MM.1S (cell line): ENCODE measurements around the gene BLM.

Experiments
- DNase-seq: peaks from one replicate; pipeline ENCODE4 v3.0.0-alpha.2; 2015
- H2AFZ ChIP-seq: fragments of 300-600 bp; sonication (generic); 2 replicates; pipeline ENCODE4 v1.6.0; 2016; ENCODE audit warnings: antibody characterized with exemption, low read length
- H3F3A ChIP-seq: fragments of 300-600 bp; sonication (generic); 2 replicates; pipeline ENCODE4 v1.6.1; 2016; ENCODE audit warnings: mild to moderate bottlenecking, antibody characterized with exemption, low read length, moderate library complexity, mixed read lengths; ENCODE audit not compliant: insufficient read depth
- H3K27ac ChIP-seq: fragments of 300-600 bp; sonication (generic); 2 replicates; pipeline ENCODE4 v1.5.1; 2016; ENCODE audit warnings: mild to moderate bottlenecking, low read length
- H3K27me3 ChIP-seq: fragments of 300-600 bp; sonication (generic); replicated peaks from 2 replicates; pipeline ENCODE4 v1.6.0; 2016; ENCODE audit warnings: low read length; ENCODE audit not compliant: insufficient read depth
- H3K36me3 ChIP-seq: fragments of 300-600 bp; sonication (generic); replicated peaks from 2 replicates; pipeline ENCODE4 v1.6.1; 2016; ENCODE audit warnings: mild to moderate bottlenecking, low read length, mixed read lengths; ENCODE audit not compliant: insufficient read depth
- H3K4me1 ChIP-seq: fragments of 300-600 bp; sonication (generic); 2 replicates; pipeline ENCODE4 v1.6.1; 2016; ENCODE audit warnings: low read length, mixed read lengths
- H3K4me2 ChIP-seq: fragments of 300-600 bp; sonication (generic); 2 replicates; pipeline ENCODE4 v1.6.0; 2016; ENCODE audit warnings: low read depth, low read length
- H3K4me3 ChIP-seq: fragments of 300-600 bp; sonication (generic); 2 replicates; pipeline ENCODE4 v1.5.1; 2016; ENCODE audit warnings: low read length, mixed read lengths
- H3K79me2 ChIP-seq: fragments of 300-600 bp; sonication (generic); 2 replicates; pipeline ENCODE4 v1.6.1; 2016; ENCODE audit warnings: mixed run types, low read length, mixed read lengths
- H3K9ac ChIP-seq: fragments of 300-600 bp; sonication (generic); 2 replicates; pipeline ENCODE4 v1.6.1; 2016; ENCODE audit warnings: low read length, mixed read lengths
- H3K9me2 ChIP-seq: fragments of 300-600 bp; sonication (generic); replicated peaks from 2 replicates; pipeline ENCODE4 v1.6.1; 2016; ENCODE audit warnings: mild to moderate bottlenecking, low read length, mixed read lengths; ENCODE audit not compliant: insufficient read depth
- H3K9me3 ChIP-seq: fragments of 300-600 bp; sonication (generic); replicated peaks from 2 replicates; pipeline ENCODE4 v1.6.1; 2016; ENCODE audit warnings: mild to moderate bottlenecking, low read length, mixed read lengths; ENCODE audit not compliant: insufficient read depth
- H4K20me1 ChIP-seq: fragments of 300-600 bp; sonication (generic); 2 replicates; pipeline ENCODE4 v1.6.1; 2016; ENCODE audit warnings: mild to moderate bottlenecking, low read length, moderate library complexity, mixed read lengths; ENCODE audit not compliant: insufficient read depth
- CTCF ChIP-seq: fragments of 300-600 bp; sonication (generic); IDR thresholded peaks from 2 replicates; pipeline ENCODE4 v1.5.1; 2016; ENCODE audit warnings: antibody characterized with exemption, low read length, mixed read lengths
- EZH2 ChIP-seq: fragments of 300-600 bp; sonication (generic); optimal IDR thresholded peaks from 2 replicates; pipeline ENCODE3; 2017; ENCODE audit warnings: low read depth, mild to moderate bottlenecking, antibody characterized with exemption, low read length, mixed read lengths
- EZH2phosphoT487 ChIP-seq: fragments of 300-600 bp; sonication (generic); IDR thresholded peaks from 2 replicates; pipeline ENCODE4 v1.6.1; 2018; ENCODE audit warnings: antibody characterized with exemption, low read length

The BLM gene

GRCh38 chr15:90826886-90827435 lies 109.8 kb downstream of the BLM start:
- Histone ChIP-seq H3K4me3 (no peak overlapping the region), H3K4me1 (no peaks in the 10 kb centered on the region), H2AFZ (no peak overlapping the region), H3F3A (no peaks in the 10 kb centered on the region), H3K9ac (no peak overlapping the region), H3K9me3 (no peaks in the 10 kb centered on the region), H4K20me1 (no peaks in the 10 kb centered on the region), H3K4me2 (no peak overlapping the region), H3K79me2 (no peaks in the 10 kb centered on the region), H3K9me2 (no peaks in the 10 kb centered on the region), H3K27me3 (no peaks in the 10 kb centered on the region), H3K36me3 (no peaks in the 10 kb centered on the region), H3K27ac (no peak overlapping the region)
- no peak for DNase-seq
- TF ChIP-seq CTCF (no peak), EZH2 (no peak), EZH2phosphoT487 (no peak)

- Histone ChIP-seq H3K9ac (no peak overlapping the region), H3K9me2 (no peaks in the 10 kb centered on the region), H3K27me3 (no peaks in the 10 kb centered on the region), H3K27ac (no peak overlapping the region), H3K79me2 (no peaks in the 10 kb centered on the region), H3K9me3 (no peaks in the 10 kb centered on the region), H3K4me1 (no peaks in the 10 kb centered on the region), H3F3A (no peaks in the 10 kb centered on the region), H4K20me1 (no peaks in the 10 kb centered on the region), H3K36me3 (no peaks in the 10 kb centered on the region), H3K4me2 (no peak overlapping the region), H3K4me3 (no peak overlapping the region), H2AFZ (no peak overlapping the region)
- no peak for DNase-seq
- no peak for TF ChIP-seq EZH2phosphoT487
Measured at GRCh38 chr15:90828111-90828510, 111.0 kb downstream of the BLM start.

GRCh38 chr15:90829126-90829525 lies 112.0 kb downstream of the BLM start:
- Histone ChIP-seq H2AFZ (no peak overlapping the region), H3K9me3 (no peaks in the 10 kb centered on the region), H3K79me2 (no peaks in the 10 kb centered on the region), H3K4me1 (no peaks in the 10 kb centered on the region), H3K4me2 (no peak overlapping the region), H3K9me2 (no peaks in the 10 kb centered on the region), H3K36me3 (no peaks in the 10 kb centered on the region), H3K9ac (no peak overlapping the region), H3F3A (no peaks in the 10 kb centered on the region), H3K27ac (no peak overlapping the region), H3K4me3 (no peak overlapping the region), H3K27me3 (no peaks in the 10 kb centered on the region), H4K20me1 (no peaks in the 10 kb centered on the region)
- DNase-seq: no peak
- TF ChIP-seq CTCF (no peak), EZH2phosphoT487 (no peak), EZH2 (no peak)

GRCh38 chr15:90829942-90830440 lies 112.8 kb downstream of the BLM start:
- Histone ChIP-seq H2AFZ (no peak overlapping the region), H3K79me2 (no peaks in the 10 kb centered on the region), H3K9ac (no peak overlapping the region), H3K27ac (no peak overlapping the region), H4K20me1 (no peaks in the 10 kb centered on the region), H3K4me1 (no peaks in the 10 kb centered on the region), H3F3A (no peaks in the 10 kb centered on the region), H3K4me3 (no peak overlapping the region), H3K4me2 (no peak overlapping the region), H3K36me3 (no peaks in the 10 kb centered on the region), H3K27me3 (no peaks in the 10 kb centered on the region), H3K9me2 (no peaks in the 10 kb centered on the region), H3K9me3 (no peaks in the 10 kb centered on the region)
- TF ChIP-seq EZH2phosphoT487 (no peak), EZH2 (no peak), CTCF (no peak)
- no peak for DNase-seq
